A549 (cell line): ENCODE data around the gene POLD2. TPM values are rescaled to one million over a fixed set of nuclear protein-coding genes. Genes with fewer than 3 reads are reported as not detected.
A peak's percentile ranks its signal among the peaks of the same experiment; 100 is the strongest.

Experiments
- ATAC-seq, 2 experiments: fragments of 200-7000 bp in 1 of 2; fragments of >200 bp in 1 of 2; cut with Nextera tagmentation in 1 of 2; cut with Tn5 transposase in 1 of 2; 3 replicates each; pipeline versions ENCODE4 v1.8.0 to v1.9.1; 2018 to 2020; ENCODE audit warnings: mild to moderate bottlenecking in 1 of 2, moderate library complexity in 1 of 2
- CTCF ChIA-PET: fragments of 300-600 bp; sonication (Branson Sonifier 250); formaldehyde crosslinking; extraction: SDS; loops from one replicate; lab custom pipeline; 2021; ENCODE audit warnings: antibody characterized with exemption, inconsistent platforms; lab: Yijun Ruan, JAX
- POLR2A ChIA-PET: fragments of 350-600 bp; formaldehyde crosslinking; extraction: SDS; loops from one replicate; lab custom pipeline; 2021; ENCODE audit warnings: antibody characterized with exemption, inconsistent platforms; lab: Yijun Ruan, JAX
- DNase-seq, 2 experiments: peaks; one replicate each; pipeline versions ENCODE4 v3.0.0 to v3.0.0-alpha.2; 2011 to 2016; ENCODE audit warnings: low read depth in 1 of 2, low spot score in 1 of 2
- FAIRE-seq: peaks from 2 replicates; lab custom pipeline; 2011; peaks lifted over from hg19 to GRCh38; lab: Jason Lieb, UNC
- H3K27ac ChIP-seq, 2 experiments: fragments of >200 bp; sonication (Bioruptor Twin); formaldehyde crosslinking; 3 replicates each; pipeline ENCODE4 v1.5.1; 2016 to 2017
- H3K4me1 ChIP-seq: fragments of >200 bp; sonication (Bioruptor Twin); formaldehyde crosslinking; 3 replicates; pipeline ENCODE4 v1.6.1; 2016
- H3K4me2 ChIP-seq: fragments of >200 bp; sonication (Bioruptor Twin); formaldehyde crosslinking; 3 replicates; pipeline ENCODE4 v1.6.1; 2016
- H3K4me3 ChIP-seq: fragments of >200 bp; sonication (Bioruptor Twin); formaldehyde crosslinking; 3 replicates; pipeline ENCODE4 v1.5.1; 2016
- H3K9me3 ChIP-seq: fragments of >200 bp; sonication (Bioruptor Twin); formaldehyde crosslinking; 3 replicates; pipeline ENCODE4 v1.6.1; 2016
- CEBPB ChIP-seq, 2 experiments: fragments of >200 bp in 1 of 2; sonication (Bioruptor Twin) in 1 of 2; formaldehyde crosslinking in 1 of 2; IDR thresholded peaks; 2 replicates each; pipeline ENCODE4 v1.6.1; 2012 to 2016
- E2F6 ChIP-seq: IDR thresholded peaks from 2 replicates; pipeline ENCODE4 v1.6.1; 2012; ENCODE audit warnings: low read depth, borderline replicate concordance
- EHMT2 ChIP-seq: fragments of 200-600 bp; sonication (generic); IDR thresholded peaks from 2 replicates; pipeline ENCODE4 v1.6.1; 2016; ENCODE audit warnings: antibody characterized with exemption, low read depth, mild to moderate bottlenecking, moderate library complexity
- EP300 ChIP-seq, 2 experiments: fragments of >200 bp; sonication (Bioruptor Twin); formaldehyde crosslinking; IDR thresholded peaks; 2 replicates in 1 of 2; 3 replicates in 1 of 2; pipeline ENCODE4 v1.6.1; 2016 to 2017
- ESRRA ChIP-seq: fragments of 150-350 bp; IDR thresholded peaks from 2 replicates; pipeline ENCODE4 v1.6.1; 2014; ENCODE audit warnings: mild to moderate bottlenecking, low read length, borderline replicate concordance
- GATA3 ChIP-seq: IDR thresholded peaks from 2 replicates; pipeline ENCODE4 v1.6.1; 2012; ENCODE audit warnings: borderline replicate concordance
- HOXA7 ChIP-seq: fragments of 250-450 bp; sonication (Bioruptor Pico); IDR thresholded peaks from 2 replicates; pipeline ENCODE4 v1.5.0; 2020; ENCODE audit warnings: mild to moderate bottlenecking, moderate library complexity
- HOXB5 ChIP-seq: fragments of 250-450 bp; sonication (Bioruptor Pico); IDR thresholded peaks from 2 replicates; pipeline ENCODE4 v1.5.0; 2020; ENCODE audit warnings: mild to moderate bottlenecking, moderate library complexity
- MYC ChIP-seq: IDR thresholded peaks from 2 replicates; pipeline ENCODE4 v1.6.1; 2012; ENCODE audit warnings: mild to moderate bottlenecking, inconsistent platforms, low read length, improper control_type of control experiment, borderline replicate concordance
- NR3C1 ChIP-seq: fragments of >200 bp; sonication (Bioruptor Twin); formaldehyde crosslinking; IDR thresholded peaks from 3 replicates; pipeline ENCODE4 v1.6.1; 2017
- PBX3 ChIP-seq: IDR thresholded peaks from 2 replicates; pipeline ENCODE4 v1.6.1; 2012
- POLR2AphosphoS2 ChIP-seq: conservative IDR thresholded peaks from 2 replicates; pipeline ENCODE4 v1.6.1; 2012; ENCODE audit warnings: low read length, improper control_type of control experiment, inconsistent platforms
- RAD21 ChIP-seq, 2 experiments: fragments of >200 bp in 1 of 2; sonication (Bioruptor Twin) in 1 of 2; formaldehyde crosslinking in 1 of 2; IDR thresholded peaks in 1 of 2; conservative IDR thresholded peaks in 1 of 2; 2 replicates in 1 of 2; 3 replicates in 1 of 2; pipeline ENCODE4 v1.6.1; 2012 to 2018; ENCODE audit warnings: inconsistent platforms in 1 of 2
- RCOR1 ChIP-seq: fragments of 150-350 bp; IDR thresholded peaks from 2 replicates; pipeline ENCODE4 v1.6.1; 2014; ENCODE audit warnings: antibody characterized with exemption, low read length, low read depth
- SMC3 ChIP-seq: fragments of >200 bp; sonication (Bioruptor Twin); formaldehyde crosslinking; IDR thresholded peaks from 3 replicates; pipeline ENCODE4 v1.6.1; 2018; ENCODE audit warnings: inconsistent platforms
- TP53 ChIP-seq: fragments of 250-450 bp; sonication (Bioruptor Pico); IDR thresholded peaks from 2 replicates; pipeline ENCODE4 v1.5.0; 2021; ENCODE audit warnings: mild to moderate bottlenecking, moderate library complexity
- USF2 ChIP-seq: fragments of 450-650 bp; IDR thresholded peaks from 2 replicates; pipeline ENCODE4 v1.6.1; 2014; ENCODE audit warnings: antibody characterized with exemption
- ZFP36 ChIP-seq: fragments of 450-650 bp; IDR thresholded peaks from 2 replicates; pipeline ENCODE4 v1.6.1; 2014; ENCODE audit warnings: borderline replicate concordance; ENCODE audit not compliant: partially characterized antibody
- ZSCAN20 ChIP-seq: fragments of 250-450 bp; sonication (Bioruptor Pico); IDR thresholded peaks from 2 replicates; pipeline ENCODE4 v1.8.0; 2022; ENCODE audit warnings: mild to moderate bottlenecking, moderate library complexity
- WGBS: methylation state at CpG from one replicate; pipeline ENCODE4 v1.1.6; 2017; ENCODE audit errors: missing lambda C conversion rate; 5-methylcytosine and 5-hydroxymethylcytosine counted together
- polyA plus RNA-seq, 4 experiments: library from polyadenylated mRNA; depleted of rRNA in 3 of 4; stranded (reverse); fragments of >200 nt; fragmentation: RNase III in 1 of 4; extraction: RNeasy Plus Mini Kit Qiagen cat#74134 plus additional on column Dnase treatment in 1 of 4; gene quantifications; 2 replicates in 3 of 4; 3 replicates in 1 of 4; pipeline ENCODE4 v1.2.3, GENCODE V29; 2011 to 2017
- TF ChIP-seq, protein P1 (sequence below): fragments of 250-450 bp; sonication (Bioruptor Pico); IDR thresholded peaks from 2 replicates; pipeline ENCODE4 v1.5.0; 2021; ENCODE audit warnings: mild to moderate bottlenecking, moderate library complexity, borderline replicate concordance
- TF ChIP-seq, protein P2 (sequence below): fragments of >200 bp; sonication (Bioruptor Twin); formaldehyde crosslinking; IDR thresholded peaks from 3 replicates; pipeline ENCODE4 v1.6.1; 2016

POLD2 gene
- polyA plus RNA-seq, 2 of the 4 experiments (the other 2 are of a cell fraction): 126 to 138 TPM

- Histone ChIP-seq H3K27ac (peak overlapping the region in 1 of 2 experiments; percentile 51; a peak in 1 of 6 replicates), H3K4me2 (peak overlapping the region; percentile 31; the same call in 1 of the 3 replicates)
- TF ChIP-seq RAD21 (conservative IDR thresholded peaks at IDR 0.05 in 1 of 2, IDR thresholded peaks at IDR 0.05 in 1 of 2): no peak
- 0 out of 2 replicates have a peak, but pooled peaks have one; percentile 26 for TF ChIP-seq POLR2AphosphoS2
- TF ChIP-seq, all 56 proteins: peak for 1
- 63% methylated on average over 9 of the region's 9 CpGs for WGBS
- ChIA-PET POLR2A (interaction anchor here (1.0 kb wide), 1 partner anchor 124 kb away, joined by 5 read pairs; no protein-coding TSS in a partner anchor), CTCF (interaction anchor here (0.7 to 3.6 kb wide), 19 partner anchors 9 to 488 kb away, joined by 3 to 35 read pairs (median 3); partner anchors contain the start of gene POLD2)
- ATAC-seq: peak in 1 of 2 experiments; percentile 2; a peak in 1 of 6 replicates
- DNase-seq: no peak
- H3K4me3 ChIP-seq: no peak overlapping the region
- H3K9me3 ChIP-seq: no peaks in the 10 kb centered on the region
- peaks cover 16% of the 10 kb centered on the region for H3K4me1 ChIP-seq
- no peak for FAIRE-seq
Observed at GRCh38 chr7:44071726-44072363, 51.5 kb downstream of the POLD2 start.

DNA sequence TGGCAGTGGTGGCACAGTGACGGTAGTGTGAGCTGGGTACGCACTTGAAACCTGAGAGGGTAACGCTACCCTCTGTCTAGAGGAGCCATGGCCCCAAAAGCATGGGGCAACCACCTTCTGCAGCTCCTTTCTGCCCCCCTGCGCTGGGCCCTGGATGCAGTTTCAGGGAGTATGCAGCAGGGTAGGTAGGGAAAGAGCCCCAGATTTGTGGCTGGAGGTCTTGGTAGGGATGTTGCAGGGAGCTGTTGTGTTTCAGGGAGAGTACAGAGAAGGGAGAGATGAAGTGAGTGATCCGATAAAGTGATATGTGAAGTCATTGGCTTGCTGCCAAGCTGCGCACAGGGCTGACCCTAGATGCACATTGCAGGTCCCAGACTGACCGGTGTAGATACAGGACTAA lies 55.3 kb downstream of the POLD2 start:
- ChIA-PET POLR2A (interaction anchor here (1.5 kb wide), 1 partner anchor 23 kb away, joined by 4 read pairs; the partner anchor contains the start of gene DBNL), CTCF (interaction anchor here (1.1 to 2.0 kb wide), 6 partner anchors 8 to 128 kb away, joined by 3 to 5 read pairs (median 4); no protein-coding TSS in a partner anchor)
- H3K4me3 ChIP-seq: no peak overlapping the region
- H3K27ac ChIP-seq: no peak overlapping the region
- H3K4me2 ChIP-seq: no peak overlapping the region
- no peak for TF ChIP-seq EP300 (IDR thresholded peaks at IDR 0.05)
- TF ChIP-seq PBX3: no peak
- no peak for TF ChIP-seq RCOR1
- TF ChIP-seq USF2: no peak
- no peak for TF ChIP-seq E2F6
- no peak for TF ChIP-seq HOXA7 (CRISPR knock-in tag)
- TF ChIP-seq HOXB5 (CRISPR knock-in tag): no peak
- TF ChIP-seq MYC: no peak
- TF ChIP-seq TP53 (CRISPR knock-in tag): no peak
- no peak for TF ChIP-seq POLR2AphosphoS2
- TF ChIP-seq ESRRA: no peak
- no peaks in the 10 kb centered on the region for H3K9me3 ChIP-seq
- WGBS: 65% methylated on average over 7 of the region's 7 CpGs
- FAIRE-seq (no peak), DNase-seq (no peak), ATAC-seq (no peak)
- H3K4me1 ChIP-seq: peaks cover 16% of the 10 kb centered on the region

GRCh38 chr7:44067064-44067951 lies 56.0 kb downstream of the POLD2 start:
- Histone ChIP-seq H3K27ac (no peak overlapping the region), H3K9me3 (no peaks in the 10 kb centered on the region), H3K4me3 (no peak overlapping the region), H3K4me1 (peaks cover 10% of the 10 kb centered on the region), H3K4me2 (no peak overlapping the region)
- WGBS: 80% methylated on average over 11 of the region's 11 CpGs
- CTCF ChIA-PET: interaction anchor here (1.1 to 2.0 kb wide), 4 partner anchors 9 to 129 kb away, joined by 4 to 5 read pairs (median 4); no protein-coding TSS in a partner anchor
- no peak for DNase-seq
- ATAC-seq: peak; percentile 7 to 8; a peak in 3 of 6 replicates
- POLR2A ChIA-PET: interaction anchor here (1.5 kb wide), 1 partner anchor 23 kb away, joined by 4 read pairs; the partner anchor contains the start of gene DBNL
- FAIRE-seq: no peak
- TF ChIP-seq EHMT2 (no peak), TP53 (CRISPR knock-in tag) (no peak), SMC3 (no peak), GATA3 (0 out of 2 replicates have a peak, but pooled peaks have one; percentile 16), CEBPB (IDR thresholded peaks at IDR 0.05) (no peak), ZSCAN20 (CRISPR knock-in tag) (no peak), NR3C1 (no peak), HOXA7 (CRISPR knock-in tag) (no peak), PBX3 (0 out of 2 replicates have a peak, but pooled peaks have one; percentile 13), RCOR1 (no peak), ZFP36 (no peak)
- TF ChIP-seq, protein P1, sequence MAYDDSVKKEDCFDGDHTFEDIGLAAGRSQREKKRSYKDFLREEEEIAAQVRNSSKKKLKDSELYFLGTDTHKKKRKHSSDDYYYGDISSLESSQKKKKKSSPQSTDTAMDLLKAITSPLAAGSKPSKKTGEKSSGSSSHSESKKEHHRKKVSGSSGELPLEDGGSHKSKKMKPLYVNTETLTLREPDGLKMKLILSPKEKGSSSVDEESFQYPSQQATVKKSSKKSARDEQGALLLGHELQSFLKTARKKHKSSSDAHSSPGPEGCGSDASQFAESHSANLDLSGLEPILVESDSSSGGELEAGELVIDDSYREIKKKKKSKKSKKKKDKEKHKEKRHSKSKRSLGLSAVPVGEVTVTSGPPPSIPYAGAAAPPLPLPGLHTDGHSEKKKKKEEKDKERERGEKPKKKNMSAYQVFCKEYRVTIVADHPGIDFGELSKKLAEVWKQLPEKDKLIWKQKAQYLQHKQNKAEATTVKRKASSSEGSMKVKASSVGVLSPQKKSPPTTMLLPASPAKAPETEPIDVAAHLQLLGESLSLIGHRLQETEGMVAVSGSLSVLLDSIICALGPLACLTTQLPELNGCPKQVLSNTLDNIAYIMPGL (CRISPR knock-in tag): no peak
- TF ChIP-seq, protein P2, sequence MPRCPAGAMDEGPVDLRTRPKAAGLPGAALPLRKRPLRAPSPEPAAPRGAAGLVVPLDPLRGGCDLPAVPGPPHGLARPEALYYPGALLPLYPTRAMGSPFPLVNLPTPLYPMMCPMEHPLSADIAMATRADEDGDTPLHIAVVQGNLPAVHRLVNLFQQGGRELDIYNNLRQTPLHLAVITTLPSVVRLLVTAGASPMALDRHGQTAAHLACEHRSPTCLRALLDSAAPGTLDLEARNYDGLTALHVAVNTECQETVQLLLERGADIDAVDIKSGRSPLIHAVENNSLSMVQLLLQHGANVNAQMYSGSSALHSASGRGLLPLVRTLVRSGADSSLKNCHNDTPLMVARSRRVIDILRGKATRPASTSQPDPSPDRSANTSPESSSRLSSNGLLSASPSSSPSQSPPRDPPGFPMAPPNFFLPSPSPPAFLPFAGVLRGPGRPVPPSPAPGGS: no peak
